Suppressor macrophage treated with lipopolysaccharide for 1 hour (primary cell): ENCODE results near the gene PLK5.
"Not testable (repeated sequence)": the region's sequence is repeated elsewhere in the genome, so short reads cannot be mapped to it uniquely, and the experiment has no call there.

ENCODE experiments used
- DNase-seq, 3 donors: peaks; one replicate each; pipeline ENCODE4 v3.0.0-alpha.2; 2020 to 2022

PLK5 gene

GRCh38 chr19:1526979-1527649, 3.2 kb downstream of the PLK5 start:
- DNase-seq, result no peak

DNA sequence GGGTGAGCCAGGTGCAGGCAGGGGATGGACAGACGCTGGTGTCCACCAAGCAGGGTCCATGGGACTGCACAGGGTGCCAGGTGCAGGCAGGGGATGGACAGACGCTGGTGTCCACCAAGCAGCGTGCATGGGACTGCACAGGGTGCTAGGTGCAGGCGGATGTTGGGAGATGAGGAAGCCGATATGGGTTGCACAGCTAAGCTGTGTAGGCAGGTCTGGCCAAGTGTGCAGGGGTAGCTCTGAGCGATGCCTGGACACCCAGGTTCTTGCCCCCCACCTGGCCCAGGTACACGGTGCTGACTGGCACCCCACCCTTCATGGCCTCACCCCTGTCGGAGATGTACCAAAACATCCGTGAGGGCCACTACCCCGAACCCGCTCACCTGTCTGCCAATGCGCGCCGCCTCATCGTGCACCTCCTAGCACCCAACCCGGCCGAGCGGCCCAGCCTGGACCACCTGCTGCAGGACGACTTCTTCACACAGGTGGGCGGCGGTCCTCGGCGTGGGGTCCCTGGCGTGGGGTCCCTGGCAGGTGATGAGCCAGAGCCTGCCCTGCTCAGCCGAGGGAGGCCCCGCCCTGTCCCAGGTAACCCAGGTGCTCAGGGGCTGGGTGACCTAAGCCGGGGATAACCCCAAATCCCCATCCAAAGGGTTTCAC, 3.9 kb downstream of the PLK5 start:
- no peak for DNase-seq

DNA sequence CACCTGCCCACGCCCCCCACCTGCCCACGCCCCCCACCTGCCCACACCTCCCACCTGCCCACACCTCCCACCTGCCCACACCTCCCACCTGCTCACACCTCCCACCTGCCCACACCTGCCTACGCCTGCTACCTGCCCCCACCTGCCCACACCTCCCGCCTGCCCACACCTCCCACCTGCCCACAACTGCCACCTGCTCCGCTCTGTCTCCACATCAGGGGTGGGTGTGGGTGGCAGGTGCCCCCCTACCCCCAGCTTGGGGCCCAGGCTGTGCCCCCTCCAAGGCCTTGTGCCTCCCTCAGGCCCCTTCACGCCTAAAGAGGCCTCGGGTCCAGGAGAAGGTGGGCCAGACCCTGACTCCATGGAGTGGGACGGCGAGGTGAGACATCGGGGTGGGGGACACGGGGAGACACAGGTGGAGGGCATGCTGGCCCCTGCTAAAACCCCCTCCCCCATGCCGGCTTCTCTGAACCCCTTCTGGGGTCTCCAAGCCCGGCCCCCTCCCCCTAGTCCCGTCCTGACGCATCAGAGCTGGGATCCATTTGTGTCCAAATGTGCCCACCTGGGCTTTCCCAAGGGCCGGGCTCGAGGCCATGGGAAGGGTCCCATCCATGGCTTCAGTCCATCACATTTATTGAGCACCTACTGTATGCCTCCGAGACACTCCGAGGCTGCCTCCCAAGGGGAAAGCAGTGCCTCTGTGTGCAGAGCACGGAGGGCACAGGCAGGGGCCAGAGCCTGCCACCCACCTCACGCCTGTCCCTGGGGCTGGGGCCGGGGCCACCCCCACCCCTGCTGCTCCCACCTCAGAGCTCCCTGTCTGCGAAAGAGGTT, 4.9 kb downstream of the PLK5 start:
- no peak for DNase-seq

- DNase-seq, result no peak
Observed at GRCh38 chr19:1529430-1529816, 5.5 kb downstream of the PLK5 start.

- not testable (repeated sequence) for DNase-seq
Observed at GRCh38 chr19:1530856-1531255, 7.0 kb downstream of the PLK5 start.

- DNase-seq, result no peak
Observed at GRCh38 chr19:1531587-1531986, 7.7 kb downstream of the PLK5 start.

DNA sequence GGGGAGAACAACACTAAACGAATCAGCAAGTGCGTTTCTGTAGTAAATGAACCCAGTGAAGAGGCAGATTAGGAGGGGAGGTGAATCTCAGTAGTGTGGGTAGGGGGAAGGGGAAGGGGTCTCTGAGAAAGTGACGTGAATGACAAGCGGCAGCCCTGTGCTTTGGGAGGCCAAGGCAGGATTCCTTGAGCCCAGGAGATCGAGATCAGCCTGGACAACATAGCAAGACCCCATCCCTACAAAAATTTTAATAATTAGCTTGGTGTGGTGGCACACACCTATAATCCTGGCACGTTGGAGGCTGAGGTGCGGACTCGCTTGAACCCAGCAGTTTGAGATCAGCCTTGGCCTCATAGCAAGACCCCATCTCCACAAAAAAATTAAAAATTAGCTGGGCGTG, 8.1 kb downstream of the PLK5 start:
- DNase-seq, result no peak

- DNase-seq, result no peak
Observed at GRCh38 chr19:1533510-1534150, 9.8 kb downstream of the PLK5 start.

- no peak for DNase-seq
Observed at GRCh38 chr19:1534972-1535371, 11.1 kb downstream of the PLK5 start.

GRCh38 chr19:1535699-1536098, 11.8 kb downstream of the PLK5 start:
- not testable (repeated sequence) for DNase-seq

- DNase-seq, result no peak
Observed at GRCh38 chr19:1538978-1539377, 15.1 kb downstream of the PLK5 start.

DNA sequence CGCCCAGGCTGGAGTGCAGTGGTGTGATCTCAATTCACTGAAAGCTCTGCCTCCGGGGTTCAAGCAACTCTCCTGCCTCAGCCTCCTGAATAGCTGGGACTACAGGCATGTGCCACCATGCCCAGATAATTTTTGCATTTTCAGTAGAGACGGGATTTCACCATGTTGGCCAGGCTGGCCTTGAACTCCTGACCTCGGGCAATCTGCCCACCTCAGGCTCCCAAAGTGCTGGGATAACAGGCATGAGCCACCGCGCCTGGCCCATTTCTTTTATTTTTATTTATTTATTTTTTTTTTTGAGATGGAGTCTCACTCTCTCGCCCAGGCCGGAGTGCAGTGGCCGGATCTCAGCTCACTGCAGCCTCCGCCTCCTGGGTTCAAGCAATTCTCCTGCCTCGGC, 15.9 kb downstream of the PLK5 start:
- not testable (repeated sequence) for DNase-seq

DNA sequence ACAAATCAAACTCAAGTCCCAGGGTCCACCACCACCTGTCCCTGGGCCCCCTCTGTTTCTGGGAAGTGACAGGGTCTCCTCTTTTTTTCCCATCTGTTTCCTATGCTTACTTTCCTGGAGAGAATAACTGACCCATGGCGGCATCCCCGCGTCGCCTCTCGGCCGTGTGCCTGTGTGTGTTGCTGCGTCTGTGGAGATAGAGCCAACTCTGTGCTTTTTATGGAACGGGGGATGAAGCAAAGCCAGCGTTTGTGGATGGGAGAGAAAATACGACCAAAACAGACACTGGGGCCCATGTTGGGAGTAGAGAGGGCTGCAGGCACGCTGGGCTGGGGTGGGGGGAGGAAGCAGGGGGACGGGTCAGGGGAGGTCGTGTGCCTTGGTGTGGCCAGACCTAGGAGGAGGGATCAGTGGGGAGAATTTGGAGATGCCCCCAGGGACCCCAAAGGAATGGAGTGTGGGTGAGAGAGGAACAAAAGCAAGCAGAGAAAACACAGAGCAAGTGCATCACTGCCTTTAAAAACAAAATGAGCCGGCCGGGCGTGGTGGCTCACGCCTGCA, 16.6 kb downstream of the PLK5 start:
- no peak for DNase-seq

DNA sequence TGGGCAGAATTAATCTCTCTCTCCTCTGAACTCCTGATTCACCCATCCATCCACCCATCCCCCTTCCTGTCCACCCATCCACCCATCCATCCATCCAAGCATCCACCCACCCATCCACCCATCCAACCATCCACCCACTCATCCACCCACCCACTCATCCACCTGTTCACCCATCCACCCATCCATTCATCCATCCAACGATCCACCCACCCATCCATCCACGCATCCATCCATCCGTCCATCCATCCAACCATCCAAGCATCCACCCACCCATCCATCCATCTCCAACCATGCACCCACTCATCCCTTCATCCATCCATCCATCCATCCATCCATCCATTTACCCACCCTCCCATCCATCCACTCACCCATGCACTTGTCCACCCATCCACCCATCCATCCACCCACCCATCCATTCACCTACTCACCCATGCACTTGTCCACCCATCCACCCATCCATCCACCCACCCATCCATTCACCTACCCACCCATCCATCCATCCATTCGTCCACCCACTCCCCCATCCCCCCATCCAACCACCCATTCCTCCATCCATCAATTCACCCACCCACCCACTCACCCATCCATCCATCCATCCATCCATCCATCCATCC, 25.6 kb downstream of the PLK5 start:
- DNase-seq, result no peak

DNA sequence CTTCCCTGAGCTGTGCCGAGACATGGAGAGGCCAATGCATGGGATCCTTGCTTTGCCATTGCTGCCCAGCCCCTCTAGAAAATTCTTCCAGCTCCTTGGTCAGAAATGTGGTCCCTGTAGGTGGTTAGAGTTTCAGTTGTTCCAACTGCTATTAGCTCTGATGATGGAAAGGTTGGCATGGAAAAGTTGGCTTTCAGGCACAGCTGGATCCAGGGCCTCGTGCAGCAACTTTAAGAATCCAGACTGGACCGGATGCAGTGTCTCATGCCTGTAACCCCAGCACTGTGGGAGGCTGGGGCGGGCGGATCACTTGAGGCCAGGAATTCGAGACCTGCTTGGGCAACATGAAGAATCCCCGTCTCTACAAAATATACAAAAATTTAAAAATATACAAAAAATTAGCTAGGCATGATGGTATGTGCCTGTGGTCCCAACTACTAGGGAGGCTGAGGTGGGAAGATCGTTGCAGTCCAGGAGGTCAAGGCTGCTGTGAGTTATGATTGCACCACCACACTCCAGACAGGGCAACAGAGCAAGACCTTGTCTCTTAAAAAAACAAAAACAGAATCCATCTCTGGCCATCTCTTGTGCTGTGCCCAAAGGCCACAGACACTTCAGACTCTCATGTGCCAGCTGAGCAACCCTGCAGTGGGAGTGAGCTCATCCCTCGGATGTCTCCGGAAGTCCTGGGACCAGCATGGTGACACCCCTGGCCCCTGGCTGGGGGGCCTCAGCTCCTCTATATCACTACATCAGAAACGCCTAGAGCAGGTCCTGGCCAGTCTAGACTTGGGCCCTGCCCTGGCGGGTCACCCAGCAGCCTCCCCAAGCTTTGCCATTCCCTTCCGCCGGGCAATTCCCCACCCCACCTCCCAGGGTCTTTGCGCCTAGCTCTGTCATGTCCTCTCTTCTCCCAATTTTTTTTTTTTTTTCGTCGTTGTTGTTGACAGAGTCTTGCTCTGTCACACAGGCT, 27.5 kb downstream of the PLK5 start:
- no peak for DNase-seq

GRCh38 chr19:1553415-1553814, 29.5 kb downstream of the PLK5 start:
- DNase-seq, result no peak

DNA sequence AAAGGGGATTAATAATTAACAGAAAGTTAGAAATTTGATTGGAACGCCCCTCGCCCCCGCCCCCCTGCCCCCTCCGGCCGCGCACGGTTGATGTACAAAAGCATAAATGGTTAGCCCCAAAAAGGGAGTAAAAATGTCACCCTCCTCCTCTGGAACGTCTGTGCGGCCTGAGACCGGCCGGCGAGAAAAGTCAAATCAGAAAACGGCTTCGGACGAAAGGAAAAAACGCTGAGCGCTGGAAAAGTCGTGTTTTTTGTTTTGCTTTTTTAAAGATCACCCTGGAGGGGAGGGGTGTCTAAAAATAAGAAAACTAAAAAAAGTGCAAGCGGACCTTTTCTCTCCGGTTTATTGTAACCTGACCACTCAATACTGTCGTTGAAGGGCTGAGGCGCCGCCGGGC, 31.1 kb downstream of the PLK5 start:
- DNase-seq, result no peak

DNA sequence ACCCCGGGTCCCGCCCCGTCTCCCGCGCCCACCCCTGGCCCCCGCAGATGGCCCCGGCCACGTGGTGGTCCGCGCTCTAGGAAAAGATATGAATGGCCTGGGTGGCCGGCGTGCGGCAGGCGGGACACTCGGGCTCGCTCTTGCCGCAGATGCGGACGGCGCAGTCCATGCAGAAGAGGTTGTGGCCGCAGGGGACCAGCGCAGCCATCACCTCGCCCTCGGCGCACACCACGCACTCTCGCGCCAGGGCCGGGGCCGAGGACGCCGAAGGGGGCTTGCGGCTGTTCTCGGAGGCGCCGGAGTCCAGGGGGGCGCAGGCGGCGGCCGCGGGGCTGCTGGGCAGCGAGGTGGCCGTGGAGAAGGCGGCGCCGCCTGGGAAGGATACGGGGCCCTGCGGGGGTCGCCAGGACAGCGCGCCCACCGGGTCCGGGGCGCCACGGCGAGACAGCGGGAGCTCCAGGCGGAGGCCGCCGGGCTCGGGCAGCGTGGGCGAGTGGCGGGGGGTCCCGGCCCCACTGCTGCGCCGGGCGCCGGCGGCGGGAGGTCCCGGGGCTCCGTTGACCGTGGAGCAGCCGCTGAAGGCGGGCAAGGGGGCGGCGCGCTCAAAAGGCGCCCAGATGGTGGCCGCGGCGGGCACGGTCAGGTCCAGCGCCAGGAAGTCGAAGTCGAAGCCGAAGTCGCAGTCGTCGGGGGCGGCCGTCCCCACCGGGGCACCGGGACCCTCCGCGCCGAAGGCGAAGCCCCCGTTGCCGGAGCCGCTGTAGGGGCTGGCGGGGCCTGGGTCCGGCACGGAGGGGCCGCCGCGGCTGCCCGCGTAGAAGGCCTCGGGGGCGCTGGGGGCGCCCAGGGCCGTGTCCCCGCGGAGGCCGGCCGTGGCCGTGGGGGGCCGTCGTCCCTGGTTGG, 31.9 kb downstream of the PLK5 start:
- no peak for DNase-seq

DNA sequence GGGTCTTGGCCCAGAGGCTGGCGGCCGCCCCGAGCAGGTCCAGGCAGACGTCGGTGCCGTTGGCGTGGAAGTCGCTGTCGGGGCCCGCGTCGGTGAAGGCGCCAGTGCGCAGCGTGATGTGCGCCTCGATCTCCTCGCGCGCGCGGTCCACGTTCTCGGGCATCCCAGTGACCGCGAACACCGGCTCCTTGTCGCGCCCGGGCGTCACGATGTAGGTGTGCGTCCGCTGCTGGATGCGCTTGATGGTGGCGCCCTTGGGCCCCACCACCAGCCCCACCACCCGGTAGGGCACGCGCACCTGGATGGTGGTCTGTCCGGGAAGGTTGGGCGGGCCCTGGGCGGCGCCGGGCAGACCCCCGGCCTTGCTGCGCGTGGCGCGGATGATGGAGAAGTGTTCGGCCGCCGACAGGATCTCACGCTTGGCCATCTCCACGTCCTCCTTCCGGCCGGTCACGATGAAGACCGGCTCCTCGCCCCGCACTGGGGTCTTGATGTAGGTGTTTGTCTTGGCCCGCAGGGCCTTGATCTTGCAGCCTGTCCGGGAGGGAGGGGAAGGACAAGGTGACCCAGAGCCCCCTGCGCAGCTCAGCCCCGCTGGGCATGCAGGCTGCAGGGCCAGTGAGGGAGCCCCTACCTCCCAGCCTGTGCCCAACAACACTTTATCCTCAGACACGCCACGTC, 32.7 kb downstream of the PLK5 start:
- DNase-seq, result no peak

DNA sequence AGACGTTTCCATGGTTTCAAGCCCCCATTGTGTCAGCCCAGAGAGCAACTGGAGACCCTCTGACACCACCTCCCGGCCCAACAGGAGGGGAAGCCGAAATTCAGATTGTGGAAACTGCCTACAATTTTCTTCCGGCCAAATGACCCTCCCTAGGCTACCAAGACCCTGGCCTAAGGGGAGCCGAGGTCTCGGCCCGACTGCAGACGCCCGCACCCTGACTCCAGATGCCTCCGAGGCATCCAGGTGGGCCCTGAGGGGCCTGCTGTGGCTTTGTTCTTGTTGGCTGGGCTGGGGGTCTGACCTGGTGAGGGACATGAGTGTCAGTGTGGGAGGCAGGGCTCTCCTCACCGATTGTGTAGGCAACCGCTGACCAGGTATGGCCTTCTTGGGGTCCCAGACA, 34.7 kb downstream of the PLK5 start:
- DNase-seq, result no peak
